Panc1 (cell line): Measurements from ENCODE around the gene GNL3L.

Source experiments
- POLR2AphosphoS5 ChIP-seq: IDR thresholded peaks from 2 replicates; pipeline ENCODE4 v1.6.1; 2012; ENCODE audit warnings: mild to moderate bottlenecking, low read depth, low read length, moderate library complexity
- TCF7L2 ChIP-seq: IDR thresholded peaks from 2 replicates; pipeline ENCODE4 v1.6.1; 2011; ENCODE audit warnings: mild to moderate bottlenecking, low read depth, low read length, inconsistent platforms
- TF ChIP-seq, protein P1 (sequence below): fragments of 450-650 bp; IDR thresholded peaks from 2 replicates; pipeline ENCODE4 v1.5.1; 2017; ENCODE audit warnings: mild to moderate bottlenecking
- TF ChIP-seq, protein P2 (sequence below), 2 experiments: IDR thresholded peaks; 2 replicates each; pipeline ENCODE4 v1.6.1; 2011 to 2012; ENCODE audit warnings: low read depth in 2 of 2, control low read depth in 1 of 2, low read length in 1 of 2, mild to moderate bottlenecking in 1 of 2, moderate library complexity in 1 of 2; ENCODE audit not compliant: insufficient read depth in 1 of 2

- TF ChIP-seq, protein P1, sequence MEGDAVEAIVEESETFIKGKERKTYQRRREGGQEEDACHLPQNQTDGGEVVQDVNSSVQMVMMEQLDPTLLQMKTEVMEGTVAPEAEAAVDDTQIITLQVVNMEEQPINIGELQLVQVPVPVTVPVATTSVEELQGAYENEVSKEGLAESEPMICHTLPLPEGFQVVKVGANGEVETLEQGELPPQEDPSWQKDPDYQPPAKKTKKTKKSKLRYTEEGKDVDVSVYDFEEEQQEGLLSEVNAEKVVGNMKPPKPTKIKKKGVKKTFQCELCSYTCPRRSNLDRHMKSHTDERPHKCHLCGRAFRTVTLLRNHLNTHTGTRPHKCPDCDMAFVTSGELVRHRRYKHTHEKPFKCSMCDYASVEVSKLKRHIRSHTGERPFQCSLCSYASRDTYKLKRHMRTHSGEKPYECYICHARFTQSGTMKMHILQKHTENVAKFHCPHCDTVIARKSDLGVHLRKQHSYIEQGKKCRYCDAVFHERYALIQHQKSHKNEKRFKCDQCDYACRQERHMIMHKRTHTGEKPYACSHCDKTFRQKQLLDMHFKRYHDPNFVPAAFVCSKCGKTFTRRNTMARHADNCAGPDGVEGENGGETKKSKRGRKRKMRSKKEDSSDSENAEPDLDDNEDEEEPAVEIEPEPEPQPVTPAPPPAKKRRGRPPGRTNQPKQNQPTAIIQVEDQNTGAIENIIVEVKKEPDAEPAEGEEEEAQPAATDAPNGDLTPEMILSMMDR: no peak
- TF ChIP-seq POLR2AphosphoS5: no peak
- TF ChIP-seq, protein P2, sequence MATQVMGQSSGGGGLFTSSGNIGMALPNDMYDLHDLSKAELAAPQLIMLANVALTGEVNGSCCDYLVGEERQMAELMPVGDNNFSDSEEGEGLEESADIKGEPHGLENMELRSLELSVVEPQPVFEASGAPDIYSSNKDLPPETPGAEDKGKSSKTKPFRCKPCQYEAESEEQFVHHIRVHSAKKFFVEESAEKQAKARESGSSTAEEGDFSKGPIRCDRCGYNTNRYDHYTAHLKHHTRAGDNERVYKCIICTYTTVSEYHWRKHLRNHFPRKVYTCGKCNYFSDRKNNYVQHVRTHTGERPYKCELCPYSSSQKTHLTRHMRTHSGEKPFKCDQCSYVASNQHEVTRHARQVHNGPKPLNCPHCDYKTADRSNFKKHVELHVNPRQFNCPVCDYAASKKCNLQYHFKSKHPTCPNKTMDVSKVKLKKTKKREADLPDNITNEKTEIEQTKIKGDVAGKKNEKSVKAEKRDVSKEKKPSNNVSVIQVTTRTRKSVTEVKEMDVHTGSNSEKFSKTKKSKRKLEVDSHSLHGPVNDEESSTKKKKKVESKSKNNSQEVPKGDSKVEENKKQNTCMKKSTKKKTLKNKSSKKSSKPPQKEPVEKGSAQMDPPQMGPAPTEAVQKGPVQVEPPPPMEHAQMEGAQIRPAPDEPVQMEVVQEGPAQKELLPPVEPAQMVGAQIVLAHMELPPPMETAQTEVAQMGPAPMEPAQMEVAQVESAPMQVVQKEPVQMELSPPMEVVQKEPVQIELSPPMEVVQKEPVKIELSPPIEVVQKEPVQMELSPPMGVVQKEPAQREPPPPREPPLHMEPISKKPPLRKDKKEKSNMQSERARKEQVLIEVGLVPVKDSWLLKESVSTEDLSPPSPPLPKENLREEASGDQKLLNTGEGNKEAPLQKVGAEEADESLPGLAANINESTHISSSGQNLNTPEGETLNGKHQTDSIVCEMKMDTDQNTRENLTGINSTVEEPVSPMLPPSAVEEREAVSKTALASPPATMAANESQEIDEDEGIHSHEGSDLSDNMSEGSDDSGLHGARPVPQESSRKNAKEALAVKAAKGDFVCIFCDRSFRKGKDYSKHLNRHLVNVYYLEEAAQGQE (IDR thresholded peaks at IDR 0.05; ENCODE audit: insufficient read depth in 1 of 2, low read depth in 2 of 2, low read length in 1 of 2): no peak
- TF ChIP-seq TCF7L2: no peak
Measured at GRCh38 chrX:54597728-54598127, 67.7 kb downstream of the GNL3L start.
